Kasumi-1 (cell line): Measurements from ENCODE around the gene CXCR4.
A peak's percentile ranks its signal among the peaks of the same experiment; 100 is the strongest.

ENCODE experiments used
- DNase-seq, 2 experiments: peaks; one replicate each; lab custom pipeline; 2025; lab: John Stamatoyannopoulos, UW

The CXCR4 gene

DNA sequence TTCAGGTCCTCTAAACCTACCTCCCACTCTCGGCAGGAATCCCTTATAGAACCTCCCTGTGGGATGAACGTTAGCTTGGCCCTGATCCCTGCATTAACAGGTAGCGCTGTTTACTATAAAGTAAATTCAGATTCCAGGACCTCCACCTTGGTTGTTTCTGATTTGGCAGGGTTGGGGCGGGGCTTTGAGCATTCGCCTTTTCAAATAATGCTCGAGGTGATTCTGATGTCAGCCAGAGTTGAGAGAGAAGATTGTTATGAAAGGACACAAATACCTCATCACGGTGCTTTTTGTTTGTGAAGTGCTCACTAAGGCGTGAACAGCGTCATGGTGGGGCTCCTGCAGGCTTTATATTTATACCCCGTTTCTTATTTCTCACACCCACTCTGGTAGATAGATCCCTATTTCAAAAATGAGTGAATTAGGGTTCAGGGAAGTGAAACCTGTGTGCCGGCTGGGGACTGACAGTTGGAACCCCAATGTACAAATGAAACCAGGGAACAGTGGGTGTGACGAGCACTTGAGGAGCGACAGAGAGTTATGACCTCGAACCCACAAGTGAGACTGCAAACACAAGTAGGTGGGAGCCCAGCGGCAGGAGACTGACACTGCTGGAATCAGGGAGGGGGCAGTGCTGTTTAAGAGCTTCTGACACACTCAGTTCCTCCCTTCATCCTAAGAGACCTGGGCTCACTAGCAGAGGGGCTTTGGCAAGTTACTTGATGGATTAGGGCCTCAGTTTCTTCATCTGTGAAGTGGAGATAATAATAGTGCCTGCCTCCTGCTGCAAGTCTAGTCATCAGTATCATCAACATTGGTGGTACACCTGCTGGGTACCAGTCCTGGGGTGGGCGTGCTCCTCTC is 14.2 kb upstream of the CXCR4 start:
- DNase-seq: no peak

DNA sequence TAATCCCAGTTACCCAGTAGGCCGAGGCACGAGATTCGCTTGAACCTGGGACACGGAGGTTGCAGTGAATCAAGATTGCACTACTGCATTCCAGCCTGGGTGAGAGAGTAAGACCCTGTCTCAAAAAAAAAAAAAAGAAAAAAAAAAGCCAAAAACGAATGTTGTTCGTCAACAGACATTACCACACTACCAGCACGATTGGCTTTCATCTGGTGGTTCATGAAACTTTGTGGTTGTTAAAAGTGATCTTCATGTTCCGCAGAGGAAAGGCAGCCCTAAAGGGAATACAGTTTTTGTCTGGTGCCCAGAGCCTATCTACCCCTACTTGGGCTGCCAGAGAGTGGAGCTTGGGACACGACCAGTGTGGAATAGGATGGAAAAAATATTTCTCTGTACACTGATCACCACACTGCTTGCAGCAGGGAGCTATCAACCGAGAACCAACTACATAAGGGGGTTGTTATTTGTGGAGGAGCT is 13.6 kb upstream of the CXCR4 start:
- DNase-seq: no peak

DNA sequence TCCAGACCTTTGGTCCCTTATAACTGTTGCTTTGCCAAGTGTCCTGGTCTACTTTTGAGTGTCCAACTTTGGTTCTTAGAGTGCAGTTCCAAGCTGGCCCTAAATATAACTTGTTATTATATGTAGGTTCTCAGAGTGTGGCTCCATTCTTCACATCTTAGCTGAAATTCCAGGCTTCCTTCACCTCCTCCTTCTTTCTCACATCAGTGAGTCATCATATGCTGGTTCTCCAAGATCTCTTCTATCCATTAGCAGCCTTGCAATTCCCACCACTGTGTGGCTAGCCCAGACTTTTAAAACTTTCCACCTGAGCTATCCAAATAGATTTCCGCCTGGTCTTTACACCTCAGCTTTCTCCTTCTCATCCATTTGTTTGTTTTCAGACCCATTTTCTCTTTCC is 12.6 kb upstream of the CXCR4 start:
- DNase-seq: no peak

DNA sequence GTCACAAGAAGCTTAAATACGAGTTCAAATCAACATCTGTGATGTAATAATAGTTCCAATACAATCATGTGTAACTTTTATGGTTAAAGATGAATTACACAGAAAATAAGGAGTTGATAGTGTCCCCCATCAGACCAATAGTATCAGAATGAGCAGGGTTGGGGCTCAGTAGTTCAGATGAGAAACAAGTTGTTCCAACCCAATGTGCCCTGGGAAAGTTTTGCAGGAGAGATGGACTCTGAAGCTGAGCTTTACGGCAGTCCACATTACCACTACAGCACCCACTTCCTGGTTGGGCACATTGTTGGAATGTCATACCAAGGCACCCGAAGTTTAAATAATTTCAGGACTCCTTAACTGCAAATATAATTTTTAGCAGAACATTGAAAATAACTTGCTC is 12.1 kb upstream of the CXCR4 start:
- no peak for DNase-seq

DNA sequence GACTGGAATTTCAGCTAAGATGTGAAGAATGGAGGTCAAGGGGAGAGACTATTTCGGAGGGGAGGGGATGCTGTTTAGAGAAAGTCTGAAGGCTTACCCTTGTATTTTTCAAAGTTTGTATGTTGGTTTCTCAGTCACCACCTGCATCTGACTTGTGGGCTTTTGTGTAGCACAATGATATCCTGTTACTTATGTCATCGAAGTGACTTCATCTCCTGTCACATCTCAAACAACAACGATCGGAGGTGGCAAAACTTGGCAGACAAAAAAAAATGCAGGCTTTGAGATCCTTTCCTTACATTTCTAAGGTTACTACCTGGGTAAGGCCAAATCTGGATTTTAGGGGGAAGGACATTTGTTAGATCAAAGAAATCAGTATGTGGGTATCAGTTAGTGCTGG is 11.7 kb upstream of the CXCR4 start:
- no peak for DNase-seq

DNA sequence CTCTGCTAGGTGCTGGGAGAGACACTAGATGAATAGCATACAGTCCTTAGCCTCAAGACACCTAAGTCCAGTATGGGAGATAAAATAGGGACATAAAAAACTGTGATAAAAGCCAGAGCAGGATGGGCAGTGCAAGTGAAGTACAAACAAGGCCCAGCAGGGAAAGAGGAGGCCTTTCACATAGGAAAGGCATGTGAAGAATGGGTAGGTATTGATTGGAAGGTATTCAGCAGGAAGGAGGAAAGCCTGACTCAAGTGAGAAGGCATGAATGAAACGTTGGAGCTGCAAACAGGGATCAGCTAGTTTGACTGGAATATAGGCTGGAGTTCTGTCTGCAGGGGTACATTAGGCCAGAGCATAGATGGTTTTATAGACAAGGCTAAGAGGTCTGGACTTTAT is 11.0 kb upstream of the CXCR4 start:
- no peak for DNase-seq

DNA sequence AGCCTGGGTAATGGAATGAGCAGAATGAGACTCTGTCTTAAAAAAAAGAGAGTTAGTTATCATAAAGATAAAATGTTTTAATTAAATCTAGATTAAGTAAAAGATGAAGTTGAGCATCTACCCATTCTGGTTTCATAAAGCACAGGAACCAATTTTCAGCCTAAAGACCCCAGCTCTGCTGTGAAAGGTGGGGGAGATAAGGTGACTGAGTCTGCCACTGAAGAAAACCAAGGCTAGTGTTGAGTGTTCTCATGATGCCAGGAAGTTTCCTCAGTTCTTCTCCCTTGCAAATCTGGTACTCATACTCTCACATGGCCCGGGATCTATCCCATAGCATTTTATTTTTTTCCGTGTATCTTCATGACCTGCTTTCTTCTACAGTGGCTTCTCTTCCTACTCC is 10.4 kb upstream of the CXCR4 start:
- no peak for DNase-seq

DNA sequence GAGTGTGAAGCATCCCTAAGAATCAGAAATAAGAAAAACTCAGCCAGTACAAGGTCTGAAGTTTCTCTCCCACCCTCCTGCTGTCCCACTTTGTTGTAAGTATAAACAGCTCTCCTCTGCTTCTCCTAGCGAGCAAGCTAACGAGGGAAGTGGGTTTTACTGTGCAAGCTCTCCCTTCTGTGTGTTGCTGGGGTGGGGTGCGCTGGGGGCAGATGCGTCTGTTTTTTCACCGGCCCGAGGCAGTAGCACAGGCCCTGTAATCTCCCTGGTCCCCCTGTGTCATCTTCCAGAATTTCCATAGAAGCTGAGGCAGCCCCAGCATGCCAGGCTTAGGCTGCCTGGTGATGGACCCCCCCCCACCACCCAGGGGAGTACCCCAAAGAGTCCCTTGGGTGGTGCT is 9.4 kb upstream of the CXCR4 start:
- no peak for DNase-seq

DNA sequence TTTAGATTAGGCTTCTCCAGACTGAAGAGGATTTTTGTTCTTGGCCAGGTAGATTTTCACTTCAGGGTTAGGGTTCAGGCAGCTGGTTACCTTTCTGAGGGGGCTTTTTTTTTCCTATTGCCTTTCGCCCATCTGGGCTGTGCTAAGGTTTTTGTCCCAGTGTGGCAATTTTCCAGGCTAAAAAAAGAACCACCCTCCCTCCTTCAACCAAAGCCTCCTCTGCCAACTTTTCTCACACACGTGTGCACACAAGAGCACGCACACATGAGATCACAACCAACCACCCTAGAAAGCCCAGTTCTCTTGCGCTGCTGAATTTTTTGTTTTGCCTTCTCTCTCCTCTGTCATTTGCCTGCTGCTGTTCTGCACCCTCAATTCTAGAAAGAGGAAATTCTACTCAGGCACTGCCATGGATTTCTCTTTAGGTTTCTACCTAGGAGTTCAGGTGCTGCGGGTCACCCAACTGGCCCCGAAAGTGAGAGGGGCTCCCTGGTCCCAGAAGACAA is 8.5 kb upstream of the CXCR4 start:
- no peak for DNase-seq

DNA sequence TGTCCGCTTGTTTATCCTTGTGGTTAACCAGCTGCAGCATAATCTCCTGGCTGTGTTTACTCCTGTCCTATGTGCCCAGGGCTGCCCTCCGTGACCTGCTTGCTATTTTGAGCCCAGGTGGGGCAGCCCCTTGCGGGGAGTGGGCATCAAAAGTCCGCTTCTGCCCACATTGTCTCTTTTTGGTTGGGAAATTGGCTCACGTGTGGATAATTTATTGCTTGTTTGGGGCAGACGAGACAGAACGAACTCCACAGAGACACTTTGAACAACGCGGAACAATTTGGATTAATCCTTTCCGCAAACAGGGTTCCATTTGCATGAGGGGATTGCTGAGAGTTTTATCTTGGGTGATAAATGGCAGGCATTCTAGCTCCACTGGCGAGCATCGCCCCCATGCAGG is 8.1 kb upstream of the CXCR4 start:
- DNase-seq: no peak

DNA sequence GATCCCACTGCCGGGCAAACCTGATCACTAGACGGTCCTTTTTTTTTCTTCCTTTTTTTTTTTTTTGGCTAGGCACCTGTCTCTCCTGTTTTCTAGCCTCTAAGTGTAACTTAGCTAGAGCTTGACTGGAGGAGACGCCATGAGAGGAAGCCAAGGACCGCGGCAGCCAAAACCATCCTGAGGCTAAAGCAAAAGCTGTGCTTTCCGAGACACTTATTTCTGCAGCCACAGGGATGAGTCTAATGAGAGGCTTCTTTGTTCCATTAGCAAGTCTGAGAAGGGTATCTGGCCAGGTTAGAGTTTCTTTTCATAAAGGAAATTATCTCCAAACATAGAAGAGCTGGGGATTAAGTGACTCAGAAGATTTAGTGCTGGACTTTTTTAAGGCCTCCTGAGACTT is 7.3 kb upstream of the CXCR4 start:
- no peak for DNase-seq

DNA sequence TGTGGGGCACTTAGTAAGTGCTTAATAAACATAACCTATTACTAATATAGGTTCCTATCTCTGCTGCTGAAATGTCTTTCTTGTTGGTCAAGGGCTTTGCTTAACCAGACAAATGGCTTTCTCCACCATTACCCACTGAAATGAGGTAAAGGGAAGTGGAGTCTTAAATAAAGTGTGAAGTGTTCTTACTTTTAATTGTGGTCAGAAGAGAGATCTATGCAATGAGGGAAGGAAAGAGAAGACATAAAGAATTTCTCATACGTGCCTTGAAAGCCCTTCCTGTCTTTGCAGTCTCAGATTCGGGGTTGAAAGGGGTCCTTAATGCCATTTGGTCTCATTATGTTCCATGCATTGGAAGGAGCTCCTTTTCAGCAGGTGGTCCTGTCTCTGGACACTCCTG is 6.9 kb upstream of the CXCR4 start:
- DNase-seq: no peak

DNA sequence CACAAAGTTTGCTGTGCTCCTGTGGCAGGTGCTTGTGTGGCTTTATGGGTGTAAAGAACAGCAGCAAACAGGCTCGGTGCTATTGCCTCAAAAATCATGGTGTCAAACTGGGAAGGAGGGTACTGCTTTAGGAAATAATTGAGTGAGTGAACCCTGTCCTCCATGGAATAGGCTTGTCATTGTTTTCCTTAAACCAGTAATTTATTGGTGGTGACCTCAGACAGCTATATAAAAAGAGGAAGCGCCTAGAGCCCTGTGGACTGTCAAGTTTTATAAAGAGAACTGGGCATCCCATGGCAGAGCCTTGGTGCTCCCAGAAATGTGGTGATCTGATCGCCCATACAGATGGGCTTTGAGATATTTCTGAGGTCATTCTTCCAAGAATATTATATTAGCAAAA is 4.7 kb upstream of the CXCR4 start:
- peak; percentile 68 to 88 for DNase-seq

DNA sequence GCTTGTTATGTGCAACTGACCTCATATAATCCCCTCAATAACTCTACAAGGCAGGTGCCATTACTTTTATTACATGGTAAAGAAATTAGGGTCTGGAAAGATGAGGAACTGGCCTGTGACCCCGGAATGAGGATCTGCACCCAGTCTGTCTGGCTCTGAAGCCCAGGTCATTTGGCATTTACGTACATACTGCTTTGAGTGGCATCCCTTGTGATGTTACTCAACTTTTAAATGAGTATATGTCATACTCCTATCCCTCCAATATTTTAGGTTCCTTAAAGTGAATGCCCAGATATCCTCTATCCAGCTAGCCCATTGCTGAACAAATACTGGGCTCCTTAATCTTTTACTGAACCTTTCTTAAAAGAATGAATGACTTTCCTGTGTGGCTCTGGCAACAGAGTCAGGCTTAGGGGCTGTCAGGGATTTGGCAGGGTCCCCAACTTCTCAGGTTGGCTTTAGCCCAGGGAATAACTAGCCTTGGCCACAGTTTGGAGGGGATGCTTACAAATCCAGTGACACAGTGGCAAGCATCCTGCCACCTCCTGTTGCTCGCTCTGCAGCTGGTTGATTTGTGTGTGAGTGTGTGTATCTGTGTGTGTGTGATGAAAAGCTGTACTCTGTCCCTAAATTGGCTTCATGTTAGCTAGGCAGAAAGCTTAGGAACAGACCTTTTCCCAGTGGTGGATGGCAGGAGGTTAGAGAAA is 3.4 kb upstream of the CXCR4 start:
- no peak for DNase-seq

DNA sequence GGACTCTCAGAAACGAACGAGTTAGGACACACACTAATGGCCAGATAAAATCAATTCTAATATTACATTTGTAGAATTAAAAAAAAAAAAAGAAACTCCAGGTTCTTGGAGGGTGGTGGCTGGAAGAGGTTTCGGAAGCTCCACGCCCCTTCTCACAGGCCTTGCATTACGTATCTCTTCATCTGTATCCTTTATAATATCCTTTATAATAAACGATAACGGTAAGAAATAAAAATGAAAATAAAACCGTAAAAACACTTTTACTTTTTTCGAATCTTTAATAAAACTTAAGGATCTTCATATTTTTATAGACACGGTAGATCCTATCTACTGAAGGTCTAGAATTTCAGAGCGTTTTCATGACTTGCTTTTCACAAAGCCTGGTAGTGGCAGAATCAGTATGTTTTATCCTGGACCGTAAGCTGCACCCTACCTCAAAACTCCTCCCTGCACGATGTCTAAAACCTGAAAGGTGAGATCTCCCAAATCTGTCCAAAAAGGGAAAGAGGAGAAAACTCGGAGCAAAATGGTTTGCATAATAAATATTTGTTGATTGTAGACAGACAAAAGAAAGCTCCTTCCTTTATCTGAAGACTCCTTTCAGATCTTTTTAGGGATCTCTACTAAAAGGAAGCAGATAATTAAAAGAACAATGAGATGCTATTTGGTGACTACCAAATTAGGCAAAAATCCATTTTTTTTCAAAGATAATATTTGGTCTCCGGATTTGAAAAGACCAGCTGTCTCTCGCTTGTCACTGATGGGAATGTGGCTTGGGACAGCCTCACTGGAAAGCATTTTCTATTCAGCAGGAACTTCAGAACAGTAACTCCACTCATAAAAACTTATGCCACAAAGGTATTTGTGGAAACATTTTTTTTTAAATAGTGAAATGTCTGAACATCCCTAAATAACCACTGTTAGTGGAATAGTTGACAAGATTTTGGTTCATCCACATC is 2.0 kb upstream of the CXCR4 start:
- no peak for DNase-seq

DNA sequence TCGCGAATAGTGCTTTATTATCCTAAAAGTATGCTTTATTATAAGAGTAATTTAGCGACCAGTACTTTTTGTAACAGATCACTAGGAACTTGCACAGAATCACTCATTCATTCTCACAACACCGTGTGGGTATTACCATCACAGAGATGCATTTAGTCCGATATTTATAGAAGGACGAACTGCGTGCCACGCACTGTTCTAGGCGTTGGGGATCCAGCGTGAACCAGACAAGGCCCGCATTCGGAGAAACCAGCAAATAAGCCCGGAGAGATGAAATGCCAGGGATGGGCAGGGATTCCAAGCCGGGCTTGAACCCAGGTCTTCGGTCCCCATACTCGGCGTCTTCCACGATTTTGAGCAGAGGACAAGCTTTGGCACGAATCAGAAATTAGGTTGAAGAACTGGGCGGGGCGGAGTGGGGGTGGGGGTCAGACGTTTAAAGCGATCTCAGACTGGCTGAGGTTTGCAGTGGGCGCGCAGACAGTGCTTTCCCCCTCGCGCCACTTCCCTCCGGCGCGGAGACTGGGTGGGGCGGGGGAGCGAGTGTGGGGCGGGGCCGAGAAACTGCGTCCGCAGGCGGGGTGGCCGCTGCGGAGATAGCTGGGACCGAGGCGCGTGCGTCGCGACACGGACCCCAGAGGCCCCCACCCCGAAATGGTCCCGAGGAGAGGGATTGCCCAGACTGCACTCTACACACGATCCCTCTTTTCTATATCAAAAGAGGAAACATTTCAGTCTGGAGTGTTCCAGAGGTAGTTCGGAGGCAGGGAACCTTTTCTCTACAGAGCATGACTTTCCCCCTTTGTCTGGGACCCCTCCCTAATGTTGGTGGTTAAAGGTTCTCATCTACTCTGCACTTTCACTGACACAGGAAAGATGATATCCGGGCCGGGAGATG is 1.1 kb upstream of the CXCR4 start:
- peak; percentile 56 to 66 for DNase-seq

DNA sequence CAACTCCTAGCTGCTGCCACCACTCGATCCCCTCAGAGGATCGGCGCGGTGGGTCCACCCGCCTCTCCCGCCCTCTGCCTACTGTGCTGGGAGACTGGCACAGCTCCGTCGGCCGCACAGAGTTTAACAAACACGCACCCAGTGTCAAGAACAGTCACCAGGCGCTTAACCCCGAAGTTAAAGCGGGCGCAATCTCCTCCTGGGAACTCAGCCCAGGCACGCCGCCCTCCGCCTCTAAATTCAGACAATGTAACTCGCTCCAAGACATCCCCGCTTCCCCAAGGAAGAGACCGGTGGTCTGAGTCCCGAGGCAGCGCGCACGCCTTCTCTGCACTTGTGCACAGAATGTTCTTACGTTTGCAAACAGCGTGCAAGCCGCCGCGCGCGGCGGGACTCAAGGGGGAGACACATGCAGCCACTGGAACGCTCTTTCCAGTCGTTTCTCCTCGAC is 533 bp downstream of the CXCR4 start:
- peak; percentile 74 to 81 for DNase-seq

DNA sequence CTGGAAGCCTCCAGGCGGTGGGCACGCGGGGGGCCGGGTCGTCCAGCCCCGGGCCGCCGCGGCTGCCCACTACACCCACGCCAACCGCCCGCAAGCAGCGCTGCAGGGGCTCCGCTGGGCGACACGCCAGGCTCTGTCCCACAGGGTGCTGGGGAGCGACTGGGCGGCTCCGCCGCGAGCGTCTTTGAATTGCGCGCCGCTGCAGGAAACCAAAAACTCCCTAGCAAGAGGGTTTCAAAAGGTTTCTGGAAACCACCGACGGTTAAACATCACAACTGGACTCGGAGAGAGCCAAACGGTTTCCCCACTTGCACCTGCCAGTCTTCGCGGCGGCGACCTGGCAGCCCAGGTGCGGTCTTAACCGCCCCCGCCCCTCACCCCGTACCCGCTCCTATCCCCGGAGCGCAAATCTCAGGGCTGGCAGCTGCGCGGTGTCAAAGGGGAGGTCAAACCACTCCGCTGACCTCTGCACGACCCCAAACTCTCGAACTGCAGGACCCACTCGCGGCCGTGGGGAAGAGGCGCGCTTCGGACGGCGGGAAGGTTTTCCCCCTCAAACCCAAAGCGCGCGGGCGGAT is 1.0 kb downstream of the CXCR4 start:
- DNase-seq: peak in 1 of 2 experiments; percentile 29

DNA sequence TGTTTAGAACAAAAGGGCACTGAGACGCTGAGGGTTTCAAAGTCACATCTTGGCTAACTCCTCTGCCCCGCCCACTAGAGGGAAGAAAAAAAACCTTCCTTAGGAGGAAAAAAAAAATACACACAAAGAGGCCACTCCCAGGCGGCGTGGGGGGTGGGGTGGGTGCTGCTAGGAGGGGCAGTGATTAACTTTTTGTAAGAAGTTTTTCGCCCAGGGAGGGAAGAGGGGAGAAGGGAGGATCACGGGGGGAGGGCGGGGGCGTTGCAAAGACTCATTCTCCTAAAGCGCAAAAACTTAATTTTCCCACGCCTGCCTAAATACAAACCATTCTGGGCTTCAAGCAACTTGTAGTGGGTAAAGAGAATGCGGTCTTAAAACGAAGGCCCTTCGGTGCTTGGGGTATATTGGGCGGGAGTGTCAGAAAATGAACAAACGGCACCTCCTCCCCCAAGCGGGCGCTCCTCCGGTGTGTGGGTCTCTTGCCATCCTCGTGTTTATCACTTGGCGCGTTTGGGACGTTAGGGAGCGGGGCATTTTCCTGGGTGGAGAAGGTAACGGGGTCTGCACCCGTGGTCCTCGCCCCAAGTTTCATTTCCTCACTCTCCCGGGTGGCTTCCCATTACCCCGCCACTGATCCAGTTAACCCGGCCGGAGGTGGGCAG is 1.7 kb downstream of the CXCR4 start:
- peak; percentile 33 to 69 for DNase-seq

DNA sequence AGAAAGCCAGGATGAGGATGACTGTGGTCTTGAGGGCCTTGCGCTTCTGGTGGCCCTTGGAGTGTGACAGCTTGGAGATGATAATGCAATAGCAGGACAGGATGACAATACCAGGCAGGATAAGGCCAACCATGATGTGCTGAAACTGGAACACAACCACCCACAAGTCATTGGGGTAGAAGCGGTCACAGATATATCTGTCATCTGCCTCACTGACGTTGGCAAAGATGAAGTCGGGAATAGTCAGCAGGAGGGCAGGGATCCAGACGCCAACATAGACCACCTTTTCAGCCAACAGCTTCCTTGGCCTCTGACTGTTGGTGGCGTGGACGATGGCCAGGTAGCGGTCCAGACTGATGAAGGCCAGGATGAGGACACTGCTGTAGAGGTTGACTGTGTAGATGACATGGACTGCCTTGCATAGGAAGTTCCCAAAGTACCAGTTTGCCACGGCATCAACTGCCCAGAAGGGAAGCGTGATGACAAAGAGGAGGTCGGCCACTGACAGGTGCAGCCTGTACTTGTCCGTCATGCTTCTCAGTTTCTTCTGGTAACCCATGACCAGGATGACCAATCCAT is 2.7 kb downstream of the CXCR4 start:
- DNase-seq: no peak
